Measurements from ENCODE around the gene ARHGAP8.
"Not testable (repeated sequence)": the region's sequence is repeated elsewhere in the genome, so short reads cannot be mapped to it uniquely, and the experiment has no call there.

Gene ARHGAP8

GRCh38 chr22:44799077-44799945 is 46.9 kb downstream of the ARHGAP8 start:
- peaks cover 16% of the 10 kb centered on the region for H3K4me1 Mint-ChIP-seq
- TF ChIP-seq CTCF (IDR thresholded peaks at IDR 0.05; ENCODE audit: unreplicated experiment in 3 of 3), result no peak
- H3K4me3 Mint-ChIP-seq, result no peak overlapping the region
- H3K36me3 Mint-ChIP-seq (ENCODE audit: low read depth), result no peaks in the 10 kb centered on the region
- H3K27ac Mint-ChIP-seq, result peak overlapping the region in 1 of 3 experiments; percentile 36
- H3K27me3 Mint-ChIP-seq (ENCODE audit: low read depth), result peaks cover 15% of the 10 kb centered on the region
- H3K9me3 Mint-ChIP-seq, result peaks cover 2% of the 10 kb centered on the region

GRCh38 chr22:44799946-44800634 is 47.7 kb downstream of the ARHGAP8 start:
- not testable (repeated sequence) for H3K9me3 Mint-ChIP-seq; H3K4me3 Mint-ChIP-seq; H3K27ac Mint-ChIP-seq; H3K36me3 Mint-ChIP-seq (ENCODE audit: low read depth)
- Mint-ChIP-seq H3K27me3 (ENCODE audit: low read depth) (peaks cover 18% of the 10 kb centered on the region), H3K4me1 (peaks cover 16% of the 10 kb centered on the region)

DNA sequence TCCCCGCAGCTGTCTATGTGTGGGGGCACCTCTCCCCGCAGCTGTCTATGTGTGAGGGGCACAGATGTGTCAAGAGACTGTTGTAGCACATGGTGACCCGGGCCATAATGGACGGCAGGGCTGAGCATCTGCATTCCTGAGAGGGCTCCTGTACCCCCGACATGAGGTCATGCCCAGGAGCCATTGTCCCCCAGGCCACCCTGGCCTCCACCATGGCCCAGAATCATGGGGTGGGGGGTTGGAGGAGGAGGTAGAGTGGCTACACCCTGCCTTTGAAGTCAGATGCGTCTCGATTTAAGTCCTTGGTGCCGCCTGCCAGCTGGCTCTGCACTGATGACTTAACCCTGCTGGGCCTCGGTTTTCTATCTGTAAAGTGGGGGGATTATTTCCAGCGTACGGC is 49.1 kb downstream of the ARHGAP8 start:
- peaks cover 2% of the 10 kb centered on the region for H3K9me3 Mint-ChIP-seq
- no peak for TF ChIP-seq CTCF (IDR thresholded peaks at IDR 0.05; ENCODE audit: unreplicated experiment in 3 of 3)
- peaks cover 7% of the 10 kb centered on the region for H3K36me3 Mint-ChIP-seq (ENCODE audit: low read depth)
- H3K4me1 Mint-ChIP-seq, result peaks cover 12% of the 10 kb centered on the region
- H3K27ac Mint-ChIP-seq, result no peak overlapping the region
- peaks cover 24% of the 10 kb centered on the region for H3K27me3 Mint-ChIP-seq (ENCODE audit: low read depth)
- no peak overlapping the region for H3K4me3 Mint-ChIP-seq

- Mint-ChIP-seq H3K4me3 (no peak overlapping the region), H3K9me3 (peaks cover 2% of the 10 kb centered on the region), H3K27me3 (ENCODE audit: low read depth) (peaks cover 22% of the 10 kb centered on the region), H3K36me3 (ENCODE audit: low read depth) (peaks cover 7% of the 10 kb centered on the region), H3K4me1 (peaks cover 5% of the 10 kb centered on the region), H3K27ac (peak overlapping the region in 1 of 3 experiments; percentile 9)
- TF ChIP-seq CTCF (IDR thresholded peaks at IDR 0.05; ENCODE audit: unreplicated experiment in 3 of 3), result no peak
Observed at GRCh38 chr22:44802071-44802700, 49.8 kb downstream of the ARHGAP8 start.

GRCh38 chr22:44802956-44803355 is 50.6 kb downstream of the ARHGAP8 start:
- peaks cover 2% of the 10 kb centered on the region for H3K9me3 Mint-ChIP-seq
- peak overlapping the region in 1 of 3 experiments; percentile 9 for H3K27ac Mint-ChIP-seq
- TF ChIP-seq CTCF (IDR thresholded peaks at IDR 0.05; ENCODE audit: unreplicated experiment in 3 of 3), result no peak
- H3K27me3 Mint-ChIP-seq (ENCODE audit: low read depth), result peaks cover 24% of the 10 kb centered on the region
- H3K4me3 Mint-ChIP-seq, result no peak overlapping the region
- no peaks in the 10 kb centered on the region for H3K4me1 Mint-ChIP-seq
- peaks cover 7% of the 10 kb centered on the region for H3K36me3 Mint-ChIP-seq (ENCODE audit: low read depth)

GRCh38 chr22:44804327-44804726 is 52.0 kb downstream of the ARHGAP8 start:
- TF ChIP-seq CTCF (IDR thresholded peaks at IDR 0.05; ENCODE audit: unreplicated experiment in 3 of 3), result no peak
- Mint-ChIP-seq H3K4me1 (no peaks in the 10 kb centered on the region), H3K9me3 (peaks cover 2% of the 10 kb centered on the region), H3K4me3 (no peak overlapping the region), H3K27me3 (ENCODE audit: low read depth) (peaks cover 27% of the 10 kb centered on the region), H3K27ac (no peak overlapping the region), H3K36me3 (ENCODE audit: low read depth) (peaks cover 7% of the 10 kb centered on the region)

Measured in nephron (organoid).